H1 (cell line): Measurements from ENCODE around the gene SGCD.

Experiments
- BRCA1 ChIP-seq: IDR thresholded peaks from 2 replicates; pipeline ENCODE4 v1.6.1; 2012; ENCODE audit warnings: low read depth, low read length, improper control_type of control experiment
- CEBPB ChIP-seq: IDR thresholded peaks from 2 replicates; pipeline ENCODE4 v1.6.1; 2012; ENCODE audit warnings: low read depth, low read length
- CTCF ChIP-seq, 3 experiments: IDR thresholded peaks; 1 replicate in 2 of 3; 2 replicates in 1 of 3; pipeline versions ENCODE4 v1.5.1 to v1.6.1; 2011; ENCODE audit warnings: low read length in 3 of 3, mild to moderate bottlenecking in 3 of 3, inconsistent platforms in 2 of 3, low read depth in 1 of 3, moderate library complexity in 1 of 3; ENCODE audit not compliant: insufficient read depth in 1 of 3; ENCODE audit errors: control extremely low read depth in 1 of 3
- JUND ChIP-seq: IDR thresholded peaks from 2 replicates; pipeline ENCODE4 v1.6.1; 2011; ENCODE audit warnings: mild to moderate bottlenecking, improper control_type of control experiment, low read length
- MAX ChIP-seq: IDR thresholded peaks from 2 replicates; pipeline ENCODE4 v1.6.1; 2012; ENCODE audit warnings: inconsistent platforms
- POLR2A ChIP-seq, 2 experiments: IDR thresholded peaks; 1 replicate in 1 of 2; 2 replicates in 1 of 2; pipeline ENCODE4 v1.6.1; 2011; ENCODE audit warnings: low read depth in 2 of 2, low read length in 2 of 2, mild to moderate bottlenecking in 2 of 2; ENCODE audit errors: control extremely low read depth in 1 of 2
- RBBP5 ChIP-seq: IDR thresholded peaks from 2 replicates; pipeline ENCODE4 v1.7.1; 2012; ENCODE audit warnings: low read depth, mild to moderate bottlenecking, inconsistent platforms, low read length, moderate library complexity, borderline replicate concordance
- SP1 ChIP-seq: IDR thresholded peaks from 2 replicates; pipeline ENCODE4 v1.6.1; 2011; ENCODE audit warnings: low read depth, low read length
- TAF7 ChIP-seq: optimal IDR thresholded peaks from 2 replicates; pipeline ENCODE3; 2011; ENCODE audit warnings: low read depth, mild to moderate bottlenecking, inconsistent platforms, low read length, moderate library complexity, borderline replicate concordance
- TBP ChIP-seq: IDR thresholded peaks from 2 replicates; pipeline ENCODE4 v1.6.1; 2011; ENCODE audit warnings: low read depth, low read length, improper control_type of control experiment
- TCF12 ChIP-seq: IDR thresholded peaks from 2 replicates; pipeline ENCODE4 v1.6.1; 2011; ENCODE audit warnings: low read depth, mild to moderate bottlenecking, low read length
- ZNF274 ChIP-seq: IDR thresholded peaks from 2 replicates; pipeline ENCODE4 v1.7.0; 2012; ENCODE audit warnings: low read length, borderline replicate concordance; ENCODE audit errors: extremely low read depth

- no peak for TF ChIP-seq BRCA1
- no peak for TF ChIP-seq CTCF (IDR thresholded peaks at IDR 0.05; ENCODE audit: control extremely low read depth in 1 of 3, insufficient read depth in 1 of 3, low read depth in 1 of 3, low read length in 3 of 3)
- no peak for TF ChIP-seq JUND
- no peak for TF ChIP-seq MAX
- TF ChIP-seq TCF12: no peak
- TF ChIP-seq CEBPB: no peak
- no peak for TF ChIP-seq TBP
- no peak for TF ChIP-seq ZNF274
- TF ChIP-seq POLR2A (IDR thresholded peaks at IDR 0.05; ENCODE audit: control extremely low read depth in 1 of 2, low read depth in 2 of 2, low read length in 2 of 2): no peak
- TF ChIP-seq TAF7: no peak
- no peak for TF ChIP-seq RBBP5
- TF ChIP-seq SP1: no peak
Observed at GRCh38 chr5:156758011-156758791, 431.2 kb downstream of the SGCD start.
